HUDEP-2 (cell line): Measurements from ENCODE around the gene NNAT.

ENCODE experiments used
- DNase-seq, 76 experiments: peaks; one replicate each; lab custom pipeline; 2025; ENCODE audit not compliant: unreplicated experiment in 76 of 76; lab: John Stamatoyannopoulos, UW

The NNAT gene

GRCh38 chr20:37501940-37502339, 19.1 kb upstream of the NNAT start:
- DNase-seq = no peak

GRCh38 chr20:37502654-37503053, 18.4 kb upstream of the NNAT start:
- DNase-seq = no peak

- DNase-seq = no peak
Measured at GRCh38 chr20:37503256-37503927, 17.7 kb upstream of the NNAT start.

GRCh38 chr20:37504404-37505096, 16.5 kb upstream of the NNAT start:
- DNase-seq = no peak

- no peak for DNase-seq
Measured at GRCh38 chr20:37505263-37506151, 15.5 kb upstream of the NNAT start.

GRCh38 chr20:37506152-37506725, 14.8 kb upstream of the NNAT start:
- no peak for DNase-seq

GRCh38 chr20:37510226-37510625, 10.8 kb upstream of the NNAT start:
- no peak for DNase-seq

GRCh38 chr20:37511610-37512275, 9.3 kb upstream of the NNAT start:
- DNase-seq = no peak

GRCh38 chr20:37513779-37514359, 7.2 kb upstream of the NNAT start:
- DNase-seq = no peak

GRCh38 chr20:37515876-37516275, 5.2 kb upstream of the NNAT start:
- DNase-seq = no peak

GRCh38 chr20:37516811-37517750, 4.0 kb upstream of the NNAT start:
- no peak for DNase-seq

- no peak for DNase-seq
Measured at GRCh38 chr20:37518059-37518458, 3.0 kb upstream of the NNAT start.

- no peak for DNase-seq
Measured at GRCh38 chr20:37518606-37519507, 2.2 kb upstream of the NNAT start.

GRCh38 chr20:37519508-37520418, 1.3 kb upstream of the NNAT start:
- DNase-seq = no peak

- no peak for DNase-seq
Measured at GRCh38 chr20:37520419-37520955, 563 bp upstream of the NNAT start.

- DNase-seq = peak in 63 of 76 experiments; percentile 8 to 75 (median 39)
Measured at GRCh38 chr20:37522260-37523011, 1.4 kb downstream of the NNAT start.
